IMR-90 (cell line): ENCODE measurements around the gene DDX3Y. TPM values are rescaled to one million over a fixed set of nuclear protein-coding genes. Genes with fewer than 3 reads are reported as not detected.

Experiments
- ATAC-seq: fragments of 200-7000 bp; cut with Tn5 transposase; 2 replicates; pipeline ENCODE4 v1.9.1; 2020; ENCODE audit warnings: low read depth, mild to moderate bottlenecking, moderate library complexity
- BruUV-seq: library from RNA; stranded (reverse); fragments of 400-500 nt; replicated peaks from 2 replicates; lab custom pipeline; 2021; lab: Mats Ljungman, UMichigan
- CTCF ChIA-PET: fragments of 300-600 bp; formaldehyde crosslinking; extraction: SDS; loops from one replicate; lab custom pipeline; 2021; ENCODE audit warnings: antibody characterized with exemption; lab: Yijun Ruan, JAX
- POLR2A ChIA-PET: fragments of 300-600 bp; sonication (Branson Sonifier 250); formaldehyde crosslinking; loops from one replicate; lab custom pipeline; 2022; ENCODE audit warnings: antibody characterized with exemption; ENCODE audit not compliant: unreplicated experiment; lab: Charles Lee
- DNase-seq: peaks from one replicate; pipeline ENCODE4 v3.0.0; 2013
- H2AFZ ChIP-seq: replicated peaks from 2 replicates; pipeline ENCODE3; 2013; ENCODE audit warnings: low read length, mild to moderate bottlenecking; ENCODE audit not compliant: poor library complexity
- H2AK5ac ChIP-seq: 2 replicates; pipeline ENCODE4 v1.6.1; 2013; ENCODE audit warnings: low read depth, low read length, inconsistent platforms
- H2AK9ac ChIP-seq: replicated peaks from 2 replicates; pipeline ENCODE3; 2013; ENCODE audit warnings: mild to moderate bottlenecking, low read depth, low read length, moderate library complexity; ENCODE audit not compliant: poor library complexity
- H2BK120ac ChIP-seq: 2 replicates; pipeline ENCODE4 v1.6.1; 2013; ENCODE audit warnings: low read depth, low read length, inconsistent platforms
- H2BK15ac ChIP-seq: 3 replicates; pipeline ENCODE4 v1.6.1; 2013; ENCODE audit warnings: low read depth, low read length, inconsistent platforms
- H2BK20ac ChIP-seq: 2 replicates; pipeline ENCODE4 v1.6.1; 2013; ENCODE audit warnings: low read depth, mild to moderate bottlenecking, inconsistent platforms, low read length, moderate library complexity
- H2BK5ac ChIP-seq: 2 replicates; pipeline ENCODE4 v1.6.1; 2013; ENCODE audit warnings: mild to moderate bottlenecking, low read depth, low read length, inconsistent platforms; ENCODE audit not compliant: poor library complexity, severe bottlenecking
- H3K14ac ChIP-seq: replicated peaks from 2 replicates; pipeline ENCODE4 v1.6.1; 2013; ENCODE audit warnings: low read depth, low read length, inconsistent platforms
- H3K18ac ChIP-seq: 2 replicates; pipeline ENCODE4 v1.6.1; 2013; ENCODE audit warnings: low read depth, low read length, control low read depth
- H3K23ac ChIP-seq: 2 replicates; pipeline ENCODE4 v1.6.1; 2013; ENCODE audit warnings: low read depth, low read length, inconsistent platforms
- H3K27ac ChIP-seq: 2 replicates; pipeline ENCODE4 v1.5.1; 2013; ENCODE audit warnings: mild to moderate bottlenecking, control low read depth, low read length; ENCODE audit not compliant: insufficient read depth
- H3K27me3 ChIP-seq: 2 replicates; pipeline ENCODE4 v1.6.1; 2013; ENCODE audit warnings: low read length; ENCODE audit not compliant: control insufficient read depth, insufficient read depth
- H3K36me3 ChIP-seq: 2 replicates; pipeline ENCODE4 v1.6.1; 2013; ENCODE audit warnings: low read length, mixed read lengths; ENCODE audit not compliant: control insufficient read depth, insufficient read depth
- H3K4ac ChIP-seq: 2 replicates; pipeline ENCODE4 v1.6.1; 2013; ENCODE audit warnings: low read depth, low read length, inconsistent platforms
- H3K4me1 ChIP-seq: 2 replicates; pipeline ENCODE4 v1.6.1; 2013; ENCODE audit warnings: low read length, mixed read lengths; ENCODE audit not compliant: control insufficient read depth, insufficient read depth
- H3K4me2 ChIP-seq: 2 replicates; pipeline ENCODE4 v1.6.1; 2013; ENCODE audit warnings: low read depth, mild to moderate bottlenecking, control low read depth, low read length, moderate library complexity
- H3K4me3 ChIP-seq: 2 replicates; pipeline ENCODE4 v1.5.1; 2013; ENCODE audit warnings: low read depth, mild to moderate bottlenecking, control low read depth, low read length, moderate library complexity; ENCODE audit not compliant: insufficient read depth
- H3K56ac ChIP-seq: 2 replicates; pipeline ENCODE4 v1.6.1; 2013; ENCODE audit warnings: low read length, inconsistent platforms; ENCODE audit not compliant: insufficient read depth; ENCODE audit errors: extremely low read depth
- H3K79me1 ChIP-seq, 2 experiments: 2 replicates each; pipeline ENCODE4 v1.6.1; 2013; ENCODE audit warnings: low read length in 2 of 2, inconsistent platforms in 1 of 2, low read depth in 1 of 2
- H3K9ac ChIP-seq: 2 replicates; pipeline ENCODE4 v1.6.1; 2013; ENCODE audit warnings: low read depth, low read length, control low read depth
- H3K9me1 ChIP-seq: 2 replicates; pipeline ENCODE4 v1.6.1; 2013; ENCODE audit warnings: low read length, inconsistent platforms; ENCODE audit not compliant: insufficient read depth
- H3K9me3 ChIP-seq: 2 replicates; pipeline ENCODE4 v1.6.1; 2013; ENCODE audit warnings: low read length; ENCODE audit not compliant: control insufficient read depth, insufficient read depth
- H4K20me1 ChIP-seq: 2 replicates; pipeline ENCODE4 v1.6.1; 2013; ENCODE audit warnings: low read length, inconsistent platforms; ENCODE audit not compliant: insufficient read depth
- H4K5ac ChIP-seq: 2 replicates; pipeline ENCODE4 v1.6.1; 2013; ENCODE audit warnings: mild to moderate bottlenecking, low read depth, low read length, control low read depth
- H4K8ac ChIP-seq, 2 experiments: 2 replicates each; pipeline ENCODE4 v1.6.1; 2013; ENCODE audit warnings: low read depth in 2 of 2, low read length in 2 of 2, control low read depth in 1 of 2, inconsistent platforms in 1 of 2
- H4K91ac ChIP-seq: 2 replicates; pipeline ENCODE4 v1.6.1; 2013; ENCODE audit warnings: low read depth, low read length, inconsistent platforms; ENCODE audit not compliant: insufficient read depth
- BHLHE40 ChIP-seq: fragments of 150-350 bp; IDR thresholded peaks from 2 replicates; pipeline ENCODE4 v1.6.1; 2016; ENCODE audit warnings: mild to moderate bottlenecking, low read depth, low read length
- CEBPB ChIP-seq: IDR thresholded peaks from 2 replicates; pipeline ENCODE4 v1.6.1; 2012; ENCODE audit warnings: low read depth, low read length, improper control_type of control experiment
- CHD1 ChIP-seq: IDR thresholded peaks from 2 replicates; pipeline ENCODE4 v1.6.1; 2012; ENCODE audit warnings: low read depth, low read length, improper control_type of control experiment
- CTCF ChIP-seq: conservative IDR thresholded peaks from 2 replicates; pipeline ENCODE4 v1.5.1; 2012; ENCODE audit warnings: mild to moderate bottlenecking, low read depth, low read length, improper control_type of control experiment
- ELK1 ChIP-seq: fragments of 150-350 bp; IDR thresholded peaks from 2 replicates; pipeline ENCODE4 v1.6.1; 2016; ENCODE audit warnings: low read depth, mild to moderate bottlenecking, low read length, moderate library complexity, borderline replicate concordance
- FOS ChIP-seq: fragments of 150-350 bp; IDR thresholded peaks from 2 replicates; pipeline ENCODE4 v1.6.1; 2016; ENCODE audit warnings: low read depth, low read length
- MAFK ChIP-seq: IDR thresholded peaks from 2 replicates; pipeline ENCODE4 v1.6.1; 2012; ENCODE audit warnings: low read depth, low read length, improper control_type of control experiment
- MAZ ChIP-seq: IDR thresholded peaks from 2 replicates; pipeline ENCODE4 v1.6.1; 2012; ENCODE audit warnings: low read depth, mild to moderate bottlenecking, low read length, improper control_type of control experiment, moderate library complexity, borderline replicate concordance
- MXI1 ChIP-seq: IDR thresholded peaks from 2 replicates; pipeline ENCODE4 v1.6.1; 2012; ENCODE audit warnings: low read depth, mild to moderate bottlenecking, low read length, moderate library complexity, borderline replicate concordance
- NFE2L2 ChIP-seq: fragments of 150-350 bp; IDR thresholded peaks from 2 replicates; pipeline ENCODE4 v1.6.1; 2016; ENCODE audit warnings: low read depth, mild to moderate bottlenecking, low read length
- POLR2A ChIP-seq: IDR thresholded peaks from 2 replicates; pipeline ENCODE4 v1.6.1; 2012; ENCODE audit warnings: mild to moderate bottlenecking, low read depth, low read length
- RAD21 ChIP-seq: IDR thresholded peaks from 2 replicates; pipeline ENCODE4 v1.6.1; 2012; ENCODE audit warnings: low read length, improper control_type of control experiment
- RCOR1 ChIP-seq: IDR thresholded peaks from 2 replicates; pipeline ENCODE4 v1.6.1; 2012; ENCODE audit warnings: mild to moderate bottlenecking, low read length, improper control_type of control experiment; ENCODE audit not compliant: insufficient replicate concordance
- RFX5 ChIP-seq: IDR thresholded peaks from 2 replicates; pipeline ENCODE4 v1.8.0; 2012; ENCODE audit warnings: low read depth, mild to moderate bottlenecking, low read length, moderate library complexity
- SMC3 ChIP-seq: fragments of 150-350 bp; IDR thresholded peaks from 2 replicates; pipeline ENCODE4 v1.6.1; 2016; ENCODE audit warnings: low read depth, mild to moderate bottlenecking, antibody characterized with exemption, low read length, moderate library complexity
- USF2 ChIP-seq: fragments of 150-350 bp; IDR thresholded peaks from 2 replicates; pipeline ENCODE4 v1.6.1; 2017; ENCODE audit warnings: mild to moderate bottlenecking, antibody characterized with exemption, low read length, low read depth
- WGBS, 2 experiments: methylation state at CpG; one replicate each; pipeline versions ENCODE4 v1.1.5 to v1.1.7; 2013; ENCODE audit warnings: missing lambda C conversion rate in 2 of 2; ENCODE audit not compliant: insufficient read length in 1 of 2; ENCODE audit errors: extremely low coverage in 2 of 2; 5-methylcytosine and 5-hydroxymethylcytosine counted together
- dilution Hi-C: fragments of 300-500 bp; cut with HindIII; formaldehyde crosslinking; loops from one replicate; pipeline ENCODE4 v1.14.3; 2018; ENCODE audit warnings: low sequenced_read_pairs; ENCODE audit not compliant: unreplicated experiment
- in situ Hi-C: fragments of 300-500 bp; cut with MboI; formaldehyde crosslinking; loops from 3 replicates; pipeline ENCODE4 v1.14.3; 2019; ENCODE audit warnings: low sequenced_read_pairs, inconsistent platforms, mixed read lengths
- intact Hi-C: fragments of 100-400 bp; cut with micrococcal nuclease; formaldehyde crosslinking; loops from 2 replicates; pipeline ENCODE4 v1.10.0; 2022
- polyA plus RNA-seq, 3 experiments: library from polyadenylated mRNA; depleted of rRNA; stranded (reverse); fragments of >200 nt; gene quantifications; 2 replicates each; pipeline ENCODE4 v1.2.3, GENCODE V29; 2012; ENCODE audit warnings: low replicate concordance in 1 of 3
- total RNA-seq: library from RNA; depleted of rRNA; stranded (reverse); fragments of >200 nt; gene quantifications from 2 replicates; pipeline ENCODE4 v1.2.3, GENCODE V29; 2012

DDX3Y gene
- total and polyA plus RNA-seq, 2 of the 4 experiments (the other 2 are of a cell fraction): not detected

GRCh38 chrY:12913541-12913940, 8.9 kb downstream of the DDX3Y start:
- no peak overlapping the region for H3K4ac ChIP-seq
- no peak overlapping the region for H4K91ac ChIP-seq
- no peak overlapping the region for H2BK120ac ChIP-seq
- no peaks in the 10 kb centered on the region for H3K36me3 ChIP-seq
- no peak overlapping the region for H2BK15ac ChIP-seq
- no peaks in the 10 kb centered on the region for H3K9me1 ChIP-seq
- no peak overlapping the region for H3K23ac ChIP-seq
- H3K4me2 ChIP-seq: no peak overlapping the region
- TF ChIP-seq USF2 (no peak), BHLHE40 (no peak), CTCF (no peak), MAZ (no peak), CHD1 (no peak), FOS (no peak), POLR2A (no peak), SMC3 (no peak), ELK1 (no peak), MXI1 (no peak), CEBPB (no peak), MAFK (no peak), RAD21 (no peak), RCOR1 (no peak), RFX5 (no peak), NFE2L2 (no peak)
- H3K9ac ChIP-seq: no peak overlapping the region
- DNase-seq (no peak), ATAC-seq (no peak)
- H2BK20ac ChIP-seq: no peak overlapping the region
- intact Hi-C loops (no loop called here), dilution Hi-C loops (no loop called here), in situ Hi-C loops (no loop called here)
- H3K27me3 ChIP-seq: no peaks in the 10 kb centered on the region
- no peaks in the 10 kb centered on the region for H3K4me1 ChIP-seq
- H3K79me1 ChIP-seq: no peaks in the 10 kb centered on the region
- no peak overlapping the region for H3K56ac ChIP-seq
- no peaks in the 10 kb centered on the region for H3K9me3 ChIP-seq
- H4K20me1 ChIP-seq: no peaks in the 10 kb centered on the region
- POLR2A ChIA-PET: no interaction called here
- H2AK9ac ChIP-seq: no peak overlapping the region
- H3K14ac ChIP-seq: no peak overlapping the region
- H2AFZ ChIP-seq: no peak overlapping the region
- no peak overlapping the region for H4K5ac ChIP-seq
- CTCF ChIA-PET: no interaction called here
- no peak overlapping the region for H2AK5ac ChIP-seq
- no peak overlapping the region for H3K18ac ChIP-seq
- H4K8ac ChIP-seq: no peak overlapping the region
- H3K4me3 ChIP-seq: no peak overlapping the region
- BruUV-seq: no TSS peak
- H2BK5ac ChIP-seq: no peak overlapping the region
- H3K27ac ChIP-seq: no peak overlapping the region
- WGBS, 2 experiments: no CpG with 5 or more reads among the region's 4 CpGs
